CD4-positive, alpha-beta T cell treated with Interleukin-10 for 1 hour (primary cell): ENCODE measurements around the gene CDKN2C.

ENCODE experiments used
- DNase-seq: peaks from one replicate; pipeline ENCODE4 v3.0.0-alpha.2; 2020

CDKN2C gene

GRCh38 chr1:50966991-50967390, 3.1 kb upstream of the CDKN2C start:
- no peak for DNase-seq

- no peak for DNase-seq
Observed at GRCh38 chr1:50967416-50968157, 2.5 kb upstream of the CDKN2C start.

- DNase-seq, result peak; percentile 87
Observed at GRCh38 chr1:50968158-50968820, 1.8 kb upstream of the CDKN2C start.

GRCh38 chr1:50968821-50969610, 1.0 kb upstream of the CDKN2C start:
- DNase-seq, result peak; percentile 55

- DNase-seq, result no peak
Observed at GRCh38 chr1:50970509-50970887, 453 bp downstream of the CDKN2C start.

- DNase-seq, result no peak
Observed at GRCh38 chr1:50970931-50971582, 1.0 kb downstream of the CDKN2C start.

- no peak for DNase-seq
Observed at GRCh38 chr1:50971748-50972305, 1.8 kb downstream of the CDKN2C start.

GRCh38 chr1:50972766-50973165, 2.7 kb downstream of the CDKN2C start:
- no peak for DNase-seq

- DNase-seq, result no peak
Observed at GRCh38 chr1:50973255-50973654, 3.2 kb downstream of the CDKN2C start.

- DNase-seq, result no peak
Observed at GRCh38 chr1:50973875-50974617, 4.0 kb downstream of the CDKN2C start.

GRCh38 chr1:50974618-50974935, 4.5 kb downstream of the CDKN2C start:
- DNase-seq, result no peak

- no peak for DNase-seq
Observed at GRCh38 chr1:50975436-50975835, 5.4 kb downstream of the CDKN2C start.

GRCh38 chr1:50976111-50976889, 6.3 kb downstream of the CDKN2C start:
- DNase-seq, result no peak

GRCh38 chr1:50976890-50977574, 7.0 kb downstream of the CDKN2C start:
- DNase-seq, result peak; percentile 51

- DNase-seq, result peak; percentile 22
Observed at GRCh38 chr1:50977575-50978143, 7.6 kb downstream of the CDKN2C start.

GRCh38 chr1:50978144-50978851, 8.3 kb downstream of the CDKN2C start:
- peak; percentile 33 for DNase-seq

GRCh38 chr1:50978852-50979781, 9.1 kb downstream of the CDKN2C start:
- DNase-seq, result peak; percentile 33

GRCh38 chr1:50979937-50980336, 9.9 kb downstream of the CDKN2C start:
- DNase-seq, result no peak

- no peak for DNase-seq
Observed at GRCh38 chr1:50980505-50980904, 10.5 kb downstream of the CDKN2C start.
